GM12875 (cell line): Measurements from ENCODE around the gene HSPH1.

Experiments used
- H3K4me3 ChIP-seq: one replicate; pipeline ENCODE4 v1.5.1; 2011; ENCODE audit warnings: low read depth, low read length, control low read depth
- TF ChIP-seq, protein P1 (sequence below): IDR thresholded peaks from 2 replicates; pipeline ENCODE4 v1.5.1; 2011; ENCODE audit warnings: low read depth, mild to moderate bottlenecking, control low read depth, inconsistent platforms, low read length, moderate library complexity, borderline replicate concordance; ENCODE audit not compliant: insufficient read depth

HSPH1 gene

GRCh38 chr13:31119526-31119925 is 42.2 kb downstream of the HSPH1 start:
- H3K4me3 ChIP-seq: no peak overlapping the region
- TF ChIP-seq, protein P1, sequence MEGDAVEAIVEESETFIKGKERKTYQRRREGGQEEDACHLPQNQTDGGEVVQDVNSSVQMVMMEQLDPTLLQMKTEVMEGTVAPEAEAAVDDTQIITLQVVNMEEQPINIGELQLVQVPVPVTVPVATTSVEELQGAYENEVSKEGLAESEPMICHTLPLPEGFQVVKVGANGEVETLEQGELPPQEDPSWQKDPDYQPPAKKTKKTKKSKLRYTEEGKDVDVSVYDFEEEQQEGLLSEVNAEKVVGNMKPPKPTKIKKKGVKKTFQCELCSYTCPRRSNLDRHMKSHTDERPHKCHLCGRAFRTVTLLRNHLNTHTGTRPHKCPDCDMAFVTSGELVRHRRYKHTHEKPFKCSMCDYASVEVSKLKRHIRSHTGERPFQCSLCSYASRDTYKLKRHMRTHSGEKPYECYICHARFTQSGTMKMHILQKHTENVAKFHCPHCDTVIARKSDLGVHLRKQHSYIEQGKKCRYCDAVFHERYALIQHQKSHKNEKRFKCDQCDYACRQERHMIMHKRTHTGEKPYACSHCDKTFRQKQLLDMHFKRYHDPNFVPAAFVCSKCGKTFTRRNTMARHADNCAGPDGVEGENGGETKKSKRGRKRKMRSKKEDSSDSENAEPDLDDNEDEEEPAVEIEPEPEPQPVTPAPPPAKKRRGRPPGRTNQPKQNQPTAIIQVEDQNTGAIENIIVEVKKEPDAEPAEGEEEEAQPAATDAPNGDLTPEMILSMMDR: no peak

DNA sequence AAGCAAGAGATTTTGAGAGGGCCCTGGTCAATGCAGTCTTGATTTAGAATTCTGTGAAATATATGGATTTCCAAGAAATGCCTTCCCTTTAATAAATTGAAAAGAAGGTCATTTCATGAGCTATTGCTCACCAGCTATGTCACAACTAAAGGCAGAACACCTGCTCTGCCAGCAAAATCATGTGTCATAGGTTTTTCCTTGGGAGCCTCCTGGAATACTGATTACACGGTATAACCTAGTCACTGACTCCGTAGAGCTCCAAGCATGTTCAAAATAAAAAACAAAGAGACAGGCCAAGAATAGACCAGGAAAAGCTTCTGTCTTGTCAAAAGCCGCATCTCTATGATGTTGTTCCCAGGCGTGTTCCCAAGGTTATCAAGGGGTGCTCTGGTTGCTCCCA is 45.5 kb downstream of the HSPH1 start:
- no peak overlapping the region for H3K4me3 ChIP-seq
- TF ChIP-seq, protein P1: no peak

GRCh38 chr13:31115616-31116015 is 46.1 kb downstream of the HSPH1 start:
- no peak overlapping the region for H3K4me3 ChIP-seq
- TF ChIP-seq, protein P1: no peak

- H3K4me3 ChIP-seq: no peak overlapping the region
- TF ChIP-seq, protein P1: no peak
Observed at GRCh38 chr13:31114641-31115040, 47.1 kb downstream of the HSPH1 start.

- H3K4me3 ChIP-seq: no peak overlapping the region
- TF ChIP-seq, protein P1: no peak
Observed at GRCh38 chr13:31111136-31111535, 50.6 kb downstream of the HSPH1 start.

- TF ChIP-seq, protein P1: no peak
- no peak overlapping the region for H3K4me3 ChIP-seq
Observed at GRCh38 chr13:31110617-31111016, 51.1 kb downstream of the HSPH1 start.

- no peak overlapping the region for H3K4me3 ChIP-seq
- TF ChIP-seq, protein P1: no peak
Observed at GRCh38 chr13:31110169-31110568, 51.5 kb downstream of the HSPH1 start.
